Neural progenitor cell (in vitro differentiated cells): ENCODE measurements around the gene CLSTN2. TPM values are rescaled to one million over a fixed set of nuclear protein-coding genes. Genes with fewer than 3 reads are reported as not detected.

Source experiments
- DNase-seq: peaks from one replicate; pipeline ENCODE4 v3.0.0-alpha.2; 2016; ENCODE audit warnings: low spot score
- H2AFZ ChIP-seq: fragments of 200-600 bp; sonication (generic); replicated peaks from 2 replicates; pipeline ENCODE4 v1.6.1; 2016; ENCODE audit warnings: antibody characterized with exemption
- H3F3A ChIP-seq: fragments of 200-600 bp; sonication (generic); 2 replicates; pipeline ENCODE4 v1.6.1; 2016; ENCODE audit warnings: antibody characterized with exemption, low read depth
- H3K27ac ChIP-seq: fragments of 200-600 bp; sonication (generic); 2 replicates; pipeline ENCODE4 v1.5.1; 2016; ENCODE audit warnings: mild to moderate bottlenecking
- H3K27me3 ChIP-seq: fragments of 200-600 bp; sonication (generic); 2 replicates; pipeline ENCODE4 v1.6.1; 2016; ENCODE audit warnings: mild to moderate bottlenecking, moderate library complexity
- H3K36me3 ChIP-seq: fragments of 200-600 bp; sonication (generic); 2 replicates; pipeline ENCODE4 v1.5.1; 2016
- H3K4me1 ChIP-seq: fragments of 200-600 bp; sonication (generic); 2 replicates; pipeline ENCODE4 v1.6.1; 2016; ENCODE audit warnings: mixed run types
- H3K4me2 ChIP-seq: fragments of 200-600 bp; sonication (generic); 2 replicates; pipeline ENCODE4 v1.6.1; 2016
- H3K4me3 ChIP-seq: fragments of 200-600 bp; sonication (generic); 2 replicates; pipeline ENCODE4 v1.5.1; 2016
- H3K79me2 ChIP-seq: fragments of 200-600 bp; sonication (generic); 2 replicates; pipeline ENCODE4 v1.6.1; 2016; ENCODE audit warnings: low read depth
- H3K9ac ChIP-seq: fragments of 200-600 bp; sonication (generic); 2 replicates; pipeline ENCODE4 v1.6.1; 2016
- H3K9me3 ChIP-seq: fragments of 200-600 bp; sonication (generic); 2 replicates; pipeline ENCODE4 v1.5.1; 2016; ENCODE audit warnings: low read depth
- H4K20me1 ChIP-seq: fragments of 200-600 bp; sonication (generic); 2 replicates; pipeline ENCODE4 v1.6.1; 2016; ENCODE audit warnings: low read depth
- H3K27ac Mint-ChIP-seq: 3 replicates; pipeline ENCODE4 v1.8.0; 2021; ENCODE audit warnings: mixed read lengths
- H3K27me3 Mint-ChIP-seq: 2 replicates; pipeline ENCODE4 v1.8.0; 2022; ENCODE audit warnings: low read depth, mild to moderate bottlenecking, inconsistent platforms, moderate library complexity, mixed read lengths; ENCODE audit not compliant: insufficient read depth
- H3K36me3 Mint-ChIP-seq: 3 replicates; pipeline ENCODE4 v1.8.0; 2021; ENCODE audit warnings: mixed read lengths
- H3K4me1 Mint-ChIP-seq: 3 replicates; pipeline ENCODE4 v1.8.0; 2021; ENCODE audit warnings: mixed read lengths
- H3K4me3 Mint-ChIP-seq: 3 replicates; pipeline ENCODE4 v1.8.0; 2021; ENCODE audit warnings: mild to moderate bottlenecking, moderate library complexity, mixed read lengths
- H3K9me3 Mint-ChIP-seq: 3 replicates; pipeline ENCODE4 v1.8.0; 2020; ENCODE audit warnings: mixed read lengths
- EZH2 ChIP-seq: fragments of 200-600 bp; sonication (generic); IDR thresholded peaks from 2 replicates; pipeline ENCODE4 v1.6.1; 2017; ENCODE audit warnings: antibody characterized with exemption, mild to moderate bottlenecking, moderate library complexity
- EZH2phosphoT487 ChIP-seq: fragments of 200-600 bp; sonication (generic); IDR thresholded peaks from 2 replicates; pipeline ENCODE4 v1.6.1; 2017; ENCODE audit warnings: antibody characterized with exemption
- total RNA-seq: library from RNA; depleted of rRNA; stranded (reverse); fragments of >200 nt; gene quantifications from 2 replicates; pipeline ENCODE4 v1.2.3, GENCODE V29; 2015; ENCODE audit warnings: low replicate concordance
- TF ChIP-seq, protein P1 (sequence below): fragments of 200-600 bp; sonication (generic); IDR thresholded peaks from 2 replicates; pipeline ENCODE4 v1.5.1; 2017; ENCODE audit warnings: antibody characterized with exemption, mild to moderate bottlenecking

CLSTN2 gene
- total RNA-seq, 1 donor from 2014 or later, result 0.22 TPM

DNA sequence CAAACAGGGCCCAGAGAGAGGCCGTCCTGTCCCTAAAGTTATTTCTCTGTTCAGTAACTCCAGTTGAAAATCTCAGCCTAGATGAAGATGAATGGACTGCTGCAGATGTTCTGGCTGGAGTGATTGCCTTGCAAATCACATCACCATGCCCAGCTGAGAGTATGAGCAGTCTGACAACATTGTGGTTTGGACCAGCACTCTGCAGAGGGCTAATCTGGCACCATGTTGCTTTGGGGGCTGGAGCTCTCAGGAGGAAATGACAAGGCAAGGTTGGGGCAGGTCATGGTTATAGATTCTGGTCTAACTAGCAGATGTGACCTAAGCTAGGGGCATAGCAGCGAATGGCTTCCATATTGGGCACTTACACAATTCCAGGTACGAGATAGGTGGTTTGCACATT is 314.2 kb downstream of the CLSTN2 start:
- Histone ChIP-seq H4K20me1 (no peaks in the 10 kb centered on the region), H3K9me3 (no peaks in the 10 kb centered on the region), H2AFZ (no peak overlapping the region), H3F3A (peaks cover 9% of the 10 kb centered on the region), H3K27ac (no peak overlapping the region), H3K4me2 (no peak overlapping the region), H3K27me3 (no peaks in the 10 kb centered on the region), H3K4me3 (no peak overlapping the region), H3K4me1 (peaks cover 26% of the 10 kb centered on the region), H3K36me3 (no peaks in the 10 kb centered on the region), H3K9ac (no peak overlapping the region), H3K79me2 (no peaks in the 10 kb centered on the region)
- Mint-ChIP-seq H3K27ac (no peak overlapping the region), H3K9me3 (no peaks in the 10 kb centered on the region), H3K27me3 (peaks cover 11% of the 10 kb centered on the region), H3K4me3 (no peak overlapping the region), H3K4me1 (peaks cover 22% of the 10 kb centered on the region), H3K36me3 (no peaks in the 10 kb centered on the region)
- DNase-seq, result no peak
- TF ChIP-seq EZH2phosphoT487, result no peak
- TF ChIP-seq, protein P1, sequence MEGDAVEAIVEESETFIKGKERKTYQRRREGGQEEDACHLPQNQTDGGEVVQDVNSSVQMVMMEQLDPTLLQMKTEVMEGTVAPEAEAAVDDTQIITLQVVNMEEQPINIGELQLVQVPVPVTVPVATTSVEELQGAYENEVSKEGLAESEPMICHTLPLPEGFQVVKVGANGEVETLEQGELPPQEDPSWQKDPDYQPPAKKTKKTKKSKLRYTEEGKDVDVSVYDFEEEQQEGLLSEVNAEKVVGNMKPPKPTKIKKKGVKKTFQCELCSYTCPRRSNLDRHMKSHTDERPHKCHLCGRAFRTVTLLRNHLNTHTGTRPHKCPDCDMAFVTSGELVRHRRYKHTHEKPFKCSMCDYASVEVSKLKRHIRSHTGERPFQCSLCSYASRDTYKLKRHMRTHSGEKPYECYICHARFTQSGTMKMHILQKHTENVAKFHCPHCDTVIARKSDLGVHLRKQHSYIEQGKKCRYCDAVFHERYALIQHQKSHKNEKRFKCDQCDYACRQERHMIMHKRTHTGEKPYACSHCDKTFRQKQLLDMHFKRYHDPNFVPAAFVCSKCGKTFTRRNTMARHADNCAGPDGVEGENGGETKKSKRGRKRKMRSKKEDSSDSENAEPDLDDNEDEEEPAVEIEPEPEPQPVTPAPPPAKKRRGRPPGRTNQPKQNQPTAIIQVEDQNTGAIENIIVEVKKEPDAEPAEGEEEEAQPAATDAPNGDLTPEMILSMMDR, result no peak
- no peak for TF ChIP-seq EZH2

DNA sequence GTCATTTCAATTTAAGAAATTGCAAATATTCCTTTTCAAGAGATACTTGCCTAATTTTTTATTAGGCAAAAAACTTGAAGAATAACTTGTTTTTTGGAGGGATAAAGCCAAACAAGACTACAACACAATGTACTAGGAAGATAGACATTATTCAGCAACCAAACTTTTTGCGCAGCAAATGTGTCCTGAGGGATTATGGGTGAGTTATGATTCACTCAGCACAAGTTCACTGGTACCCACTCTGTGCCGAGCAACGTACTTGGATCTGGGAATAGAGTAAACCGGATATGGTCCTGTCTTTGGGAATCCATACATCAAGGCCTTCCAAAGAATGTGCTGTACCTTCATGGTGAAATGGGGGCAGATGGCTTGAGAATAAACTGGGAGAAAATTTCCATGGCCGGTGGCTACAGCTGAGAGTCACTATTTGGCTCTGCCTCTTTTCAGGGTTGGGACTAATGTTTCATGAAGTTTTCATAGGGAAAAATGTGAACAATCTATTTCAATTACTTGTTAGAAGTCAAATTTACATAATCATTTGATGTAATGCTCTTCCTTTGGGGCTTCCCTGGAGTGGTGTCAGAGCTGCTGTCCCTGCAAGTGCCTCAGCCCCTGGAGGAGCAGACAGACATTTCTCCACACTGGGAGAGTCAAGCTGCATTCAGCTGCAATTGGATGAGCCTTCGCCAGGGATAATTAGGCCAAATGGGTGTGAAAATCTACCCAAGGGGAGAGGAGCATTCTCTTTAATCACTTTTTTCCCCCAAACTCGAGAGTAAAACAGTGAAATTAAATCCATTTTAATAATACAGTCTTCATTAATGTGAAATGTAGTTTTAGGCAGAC is 315.2 kb downstream of the CLSTN2 start:
- no peaks in the 10 kb centered on the region for H3K9me3 Mint-ChIP-seq
- peaks cover 9% of the 10 kb centered on the region for H3F3A ChIP-seq
- peak; percentile 52 for DNase-seq
- H3K27me3 Mint-ChIP-seq, result peaks cover 10% of the 10 kb centered on the region
- H3K27ac ChIP-seq, result no peak overlapping the region
- H3K27me3 ChIP-seq, result no peaks in the 10 kb centered on the region
- H3K27ac Mint-ChIP-seq, result peak overlapping the region; percentile 65
- H3K9me3 ChIP-seq, result no peaks in the 10 kb centered on the region
- TF ChIP-seq, protein P1, result no peak
- TF ChIP-seq EZH2phosphoT487 (no peak), EZH2 (no peak)
- no peaks in the 10 kb centered on the region for H3K36me3 Mint-ChIP-seq
- H2AFZ ChIP-seq, result no peak overlapping the region
- peaks cover 22% of the 10 kb centered on the region for H3K4me1 Mint-ChIP-seq
- H3K9ac ChIP-seq, result no peak overlapping the region
- no peak overlapping the region for H3K4me2 ChIP-seq
- H3K79me2 ChIP-seq, result no peaks in the 10 kb centered on the region
- no peaks in the 10 kb centered on the region for H4K20me1 ChIP-seq
- H3K4me3 Mint-ChIP-seq, result no peak overlapping the region
- H3K36me3 ChIP-seq, result no peaks in the 10 kb centered on the region
- H3K4me3 ChIP-seq, result no peak overlapping the region
- peaks cover 26% of the 10 kb centered on the region for H3K4me1 ChIP-seq

DNA sequence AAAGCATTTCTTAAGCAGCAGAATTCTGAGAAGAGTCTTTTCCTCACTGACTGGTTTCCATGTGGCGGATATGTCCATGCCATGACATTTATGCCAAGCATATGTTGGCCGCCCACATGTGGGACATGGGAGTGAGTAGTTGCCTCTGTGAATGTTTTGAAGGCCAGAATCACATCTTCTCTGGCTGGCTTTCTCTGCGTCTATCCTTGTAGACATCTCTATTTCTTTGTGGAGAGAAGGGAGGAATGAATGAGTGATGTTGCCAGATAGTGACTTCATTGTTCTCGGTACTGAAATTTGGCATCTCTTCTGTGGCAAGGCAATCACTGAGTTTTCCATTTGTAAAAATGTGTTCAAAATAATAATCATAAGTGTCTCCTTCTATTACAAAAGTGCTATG is 316.0 kb downstream of the CLSTN2 start:
- H3K9me3 ChIP-seq, result no peaks in the 10 kb centered on the region
- H3K4me3 ChIP-seq, result no peak overlapping the region
- H3K36me3 Mint-ChIP-seq, result no peaks in the 10 kb centered on the region
- no peak overlapping the region for H3K27ac Mint-ChIP-seq
- no peaks in the 10 kb centered on the region for H3K9me3 Mint-ChIP-seq
- DNase-seq, result no peak
- no peaks in the 10 kb centered on the region for H3K36me3 ChIP-seq
- H3K9ac ChIP-seq, result no peak overlapping the region
- peaks cover 9% of the 10 kb centered on the region for H3F3A ChIP-seq
- no peak overlapping the region for H3K27ac ChIP-seq
- no peak overlapping the region for H3K4me3 Mint-ChIP-seq
- H3K79me2 ChIP-seq, result no peaks in the 10 kb centered on the region
- peaks cover 26% of the 10 kb centered on the region for H3K4me1 ChIP-seq
- no peak overlapping the region for H2AFZ ChIP-seq
- TF ChIP-seq EZH2phosphoT487, result no peak
- no peak for TF ChIP-seq EZH2
- TF ChIP-seq, protein P1, result no peak
- H3K27me3 ChIP-seq, result no peaks in the 10 kb centered on the region
- no peaks in the 10 kb centered on the region for H4K20me1 ChIP-seq
- H3K27me3 Mint-ChIP-seq, result peaks cover 8% of the 10 kb centered on the region
- peaks cover 22% of the 10 kb centered on the region for H3K4me1 Mint-ChIP-seq
- no peak overlapping the region for H3K4me2 ChIP-seq
